GM19240 (cell line): ENCODE measurements around the gene HS3ST1.
"Not testable (repeated sequence)": the region's sequence is repeated elsewhere in the genome, so short reads cannot be mapped to it uniquely, and the experiment has no call there.

ENCODE experiments used
- DNase-seq: peaks from one replicate; pipeline ENCODE4 v3.0.0; 2011; ENCODE audit warnings: low spot score; ENCODE audit not compliant: insufficient read length

Gene HS3ST1

DNA sequence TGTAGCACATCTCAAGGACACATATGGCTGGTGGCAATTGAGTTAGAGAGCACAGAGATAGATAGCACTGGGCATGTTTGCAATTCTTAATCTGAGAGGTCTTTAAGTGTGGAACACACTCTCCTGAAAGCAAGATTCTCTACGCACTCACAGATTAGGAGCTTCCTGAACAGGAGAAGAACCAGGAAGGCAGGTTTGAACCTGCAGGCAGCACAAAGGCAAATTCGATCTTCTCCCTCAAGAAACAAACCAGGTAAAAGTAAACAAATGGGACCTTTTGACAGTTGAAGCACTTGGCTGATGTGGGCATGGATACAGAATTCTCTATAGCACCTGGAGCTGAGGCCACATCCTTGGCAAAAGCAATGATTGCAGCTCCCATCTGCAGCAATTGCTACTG lies 24.3 kb downstream of the HS3ST1 start:
- no peak for DNase-seq

DNA sequence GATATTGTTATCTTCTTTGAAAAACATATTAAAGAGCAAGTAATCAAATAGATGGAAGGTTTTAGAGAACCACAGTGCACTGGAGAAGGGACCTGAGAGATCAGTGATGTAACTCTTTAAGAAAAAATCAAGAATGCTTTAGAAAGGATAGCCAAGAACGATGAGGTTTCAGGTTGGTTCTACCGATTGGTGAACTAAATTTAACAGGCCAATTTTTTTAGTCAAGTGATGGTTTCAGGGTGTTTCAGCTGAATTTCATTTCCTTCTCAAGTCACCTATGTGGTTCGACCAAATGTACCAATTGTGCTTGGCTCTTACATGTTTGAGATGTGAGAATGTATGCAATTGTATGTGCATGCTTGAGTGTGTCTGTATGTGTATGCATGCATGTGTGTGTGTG lies 26.5 kb downstream of the HS3ST1 start:
- DNase-seq = no peak

DNA sequence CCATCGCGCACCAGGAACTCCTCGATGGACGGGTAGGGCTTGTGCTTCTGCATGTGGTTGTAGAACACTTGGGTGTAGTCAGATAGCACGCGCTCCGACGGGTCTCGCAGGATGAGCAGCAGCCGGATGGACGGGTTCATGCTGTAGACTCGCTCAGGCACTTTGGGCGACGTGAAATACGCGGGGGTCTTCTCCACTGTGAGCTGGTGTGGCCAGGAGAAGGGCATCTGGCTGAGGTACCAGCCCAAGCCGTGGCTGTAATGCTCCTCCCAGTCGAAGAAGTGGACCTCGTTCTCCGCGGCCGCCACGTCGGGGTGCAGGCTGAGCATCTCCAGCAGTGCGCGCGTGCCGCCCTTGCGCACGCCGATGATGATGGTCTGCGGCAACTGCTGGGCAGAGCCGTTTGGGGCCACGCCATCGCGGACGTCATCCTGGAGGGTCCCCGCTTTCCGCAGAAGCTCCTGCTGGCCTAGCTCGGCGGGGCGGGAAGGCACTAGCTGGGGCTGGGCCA lies 29.2 kb downstream of the HS3ST1 start:
- DNase-seq = no peak

DNA sequence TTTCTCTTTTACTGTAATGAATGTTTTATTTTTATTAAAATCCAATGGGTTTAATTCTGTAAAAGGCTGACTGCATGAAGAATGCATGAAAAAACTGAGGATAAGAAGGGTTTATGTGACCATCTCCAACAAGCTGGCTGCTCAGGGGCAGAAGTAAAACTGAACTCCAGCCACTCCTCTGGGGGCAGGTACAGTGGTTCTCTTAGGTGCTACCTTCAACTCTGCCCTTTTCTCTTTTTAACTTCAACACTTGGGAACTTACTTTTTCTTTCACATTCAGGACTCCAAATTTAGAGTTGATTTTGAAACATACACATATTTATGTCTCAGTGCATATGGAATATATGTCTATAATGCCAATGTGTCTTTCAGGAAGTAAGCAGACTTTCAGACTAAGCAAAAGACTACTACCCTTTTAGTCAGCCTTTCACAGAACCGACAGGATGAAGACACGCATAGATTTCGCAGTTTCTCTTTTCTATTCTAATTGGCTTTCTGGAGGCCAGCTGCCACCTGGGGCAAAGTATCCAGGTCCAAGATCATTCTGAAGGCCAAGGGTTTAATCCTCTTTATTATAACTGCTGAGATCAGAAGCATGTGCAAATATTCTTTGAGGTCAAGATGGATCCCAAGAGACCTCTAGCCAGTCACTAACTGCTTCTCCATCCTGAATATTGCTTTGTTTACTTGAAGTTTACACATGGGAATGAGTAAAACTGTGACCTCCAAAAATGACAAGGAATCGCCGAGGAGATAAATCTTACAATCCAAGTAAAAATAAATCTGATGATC lies 30.7 kb downstream of the HS3ST1 start:
- peak; percentile 29 for DNase-seq

DNA sequence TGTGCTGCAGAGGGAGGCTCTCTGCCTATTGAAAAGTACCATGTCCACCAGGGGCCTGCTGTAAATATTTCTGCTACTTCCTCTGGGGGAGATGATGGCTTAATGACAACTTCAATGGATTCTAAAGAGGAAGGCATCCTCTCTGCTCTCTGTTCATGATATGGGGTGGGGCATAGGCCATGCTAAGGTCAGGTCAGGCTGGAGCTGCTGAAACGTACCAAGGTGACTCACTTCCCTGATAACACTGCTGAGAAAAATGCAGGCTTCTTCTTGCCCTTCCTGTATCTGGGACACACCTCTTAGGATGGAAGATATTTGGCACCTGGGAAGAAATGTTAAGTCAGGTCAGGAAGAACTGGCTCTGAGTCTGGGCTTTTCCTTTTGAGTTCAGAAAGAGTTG lies 31.5 kb downstream of the HS3ST1 start:
- no peak for DNase-seq

DNA sequence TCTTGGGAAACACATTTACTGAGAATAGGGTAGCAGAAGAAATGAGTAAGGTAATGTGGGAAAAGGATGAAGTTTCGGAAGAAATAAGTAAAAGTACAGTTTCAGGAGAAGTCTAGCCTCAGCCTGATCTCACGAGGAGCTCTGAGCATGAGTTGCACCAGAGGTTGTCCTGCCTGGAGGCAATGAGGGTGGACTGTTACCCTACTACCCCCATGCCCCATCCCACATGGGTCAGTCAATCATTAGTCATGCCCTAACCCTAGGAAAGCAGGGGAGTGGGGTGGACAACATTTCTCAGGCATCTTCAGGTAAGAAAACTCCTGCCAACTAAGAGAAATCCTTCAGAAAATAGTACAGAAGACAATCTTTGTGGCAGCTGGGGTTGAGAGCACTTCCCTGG lies 35.1 kb downstream of the HS3ST1 start:
- DNase-seq = no peak

DNA sequence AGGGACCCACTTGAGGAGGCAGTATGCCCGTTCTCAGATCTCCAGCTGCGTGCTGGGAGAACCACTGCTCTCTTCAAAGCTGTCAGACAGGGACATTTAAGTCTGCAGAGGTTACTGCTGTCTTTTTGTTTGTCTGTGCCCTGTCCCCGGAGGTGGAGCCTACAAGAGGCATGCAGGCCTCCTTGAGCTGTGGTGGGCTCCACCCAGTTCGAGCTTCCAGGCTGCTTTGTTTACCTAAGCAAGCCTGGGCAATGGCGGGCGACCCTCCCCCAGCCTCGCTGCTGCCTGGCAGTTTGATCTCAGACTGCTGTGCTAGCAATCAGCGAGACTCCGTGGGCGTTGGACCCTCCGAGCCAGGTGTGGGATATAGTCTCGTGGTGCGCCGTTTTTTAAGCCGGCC lies 44.6 kb downstream of the HS3ST1 start:
- DNase-seq = not testable (repeated sequence)

DNA sequence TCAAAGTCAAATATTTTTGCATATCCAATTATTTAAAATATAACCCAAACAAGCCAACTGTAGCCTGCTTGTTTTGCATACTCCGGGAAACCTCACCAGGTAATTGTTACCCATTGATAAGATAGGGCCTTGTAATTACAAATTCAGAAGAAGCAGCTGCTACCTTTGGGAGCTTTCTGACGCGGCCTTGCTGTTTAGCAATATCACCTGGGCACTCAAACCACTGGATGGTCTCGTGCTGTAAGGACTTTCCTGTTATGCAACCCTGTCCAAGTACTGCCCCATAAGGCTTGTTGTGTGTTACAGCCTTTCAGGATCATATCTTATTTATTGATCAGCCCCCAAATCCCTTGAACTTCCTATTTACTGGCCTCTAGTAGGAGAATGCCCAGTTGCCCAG lies 52.1 kb downstream of the HS3ST1 start:
- no peak for DNase-seq

DNA sequence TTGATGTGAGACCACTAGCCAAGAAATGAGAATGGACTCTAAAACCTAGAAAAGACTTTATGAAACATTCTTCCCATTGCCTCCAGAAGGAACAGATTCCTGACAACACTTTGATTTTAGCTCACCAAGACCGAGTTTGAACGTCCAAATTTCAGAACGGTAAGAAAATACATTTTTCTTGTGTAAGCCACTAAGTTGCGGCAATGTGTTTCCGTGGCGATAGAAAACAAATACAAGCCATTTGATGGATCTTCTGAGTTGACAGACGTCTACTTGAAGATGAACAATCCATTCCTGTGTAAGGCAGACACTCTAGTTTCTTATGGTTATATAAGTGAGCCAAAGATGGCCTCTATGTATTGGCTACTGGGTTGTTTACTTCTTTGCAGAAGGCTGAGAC lies 52.5 kb downstream of the HS3ST1 start:
- DNase-seq = no peak

DNA sequence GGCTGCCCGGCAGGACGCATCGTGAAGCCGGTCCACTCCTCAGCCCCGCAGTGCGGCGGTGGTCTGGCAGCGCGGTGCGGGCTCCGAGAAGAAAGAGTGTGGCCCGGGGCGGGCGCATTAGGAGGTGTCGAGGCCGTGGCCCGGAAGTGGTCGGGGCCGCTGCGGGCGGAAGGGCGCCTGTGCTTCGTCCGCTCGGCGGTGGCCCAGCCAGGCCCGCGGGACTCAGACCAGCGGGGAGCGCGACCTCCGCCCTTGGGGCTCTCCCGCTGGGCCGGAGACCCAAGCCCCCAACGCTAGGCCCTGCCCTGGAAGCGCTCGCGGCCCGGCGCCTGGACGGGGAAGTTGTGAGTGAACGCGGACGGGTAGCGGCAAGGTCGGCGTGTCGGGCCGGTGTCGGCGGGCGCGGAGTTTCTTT lies 60.0 kb downstream of the HS3ST1 start:
- no peak for DNase-seq

DNA sequence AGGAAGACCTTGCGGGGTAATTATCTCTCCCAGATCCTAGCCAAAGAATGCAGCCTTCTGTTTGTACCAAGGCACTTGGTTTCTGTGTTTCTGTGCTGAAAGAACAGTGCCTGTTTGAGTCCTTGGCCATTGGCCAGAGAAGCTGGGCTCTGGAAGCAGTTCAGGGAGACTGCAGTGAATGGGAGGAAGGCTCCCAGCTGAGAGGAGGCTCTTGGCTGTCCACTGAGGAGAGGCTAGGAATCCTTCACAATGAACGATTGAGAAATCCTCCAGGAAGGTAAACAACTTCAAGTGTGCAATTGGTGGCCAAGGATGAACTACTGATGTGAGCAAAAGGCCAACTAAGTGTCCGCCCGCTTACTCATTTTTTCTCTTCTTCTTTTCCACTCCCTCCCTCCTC lies 61.3 kb downstream of the HS3ST1 start:
- no peak for DNase-seq

DNA sequence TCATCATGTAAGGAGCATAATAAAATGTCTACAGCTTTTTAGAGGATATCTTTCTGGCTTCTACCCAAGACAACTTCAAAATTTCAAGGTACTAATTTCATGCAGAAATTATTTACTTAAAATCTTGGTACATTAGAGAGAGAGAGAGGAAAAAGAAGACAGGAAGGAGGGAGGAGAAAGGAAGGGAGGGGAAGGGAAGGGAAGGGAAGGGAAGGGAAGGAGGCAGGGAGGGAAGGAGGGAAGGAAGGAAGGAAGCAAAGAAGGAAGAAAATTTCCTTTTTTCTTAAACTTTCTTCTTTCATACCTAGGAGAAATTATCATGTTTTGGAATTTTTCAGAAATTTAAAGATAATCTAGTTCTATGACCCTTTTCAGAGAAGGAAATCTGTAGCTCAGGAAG lies 61.8 kb downstream of the HS3ST1 start:
- DNase-seq = no peak

DNA sequence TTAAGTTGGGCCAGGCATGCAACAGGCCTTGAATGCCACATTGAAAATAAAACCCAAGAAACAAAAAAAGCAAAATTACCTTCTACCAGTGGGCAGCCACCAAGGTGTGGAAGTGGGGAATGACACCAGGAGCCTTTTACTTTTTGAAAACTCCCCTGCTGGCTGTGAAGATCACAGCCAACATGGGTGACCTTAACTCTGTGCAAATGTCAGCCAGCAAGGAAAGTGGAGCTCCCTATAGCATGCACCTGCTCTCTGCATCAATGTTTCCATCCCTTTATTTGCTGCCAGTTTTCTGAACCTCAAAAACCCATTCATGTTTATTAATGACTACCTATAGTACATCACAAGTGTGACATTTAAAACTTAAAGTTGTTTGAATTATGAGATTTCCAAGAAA lies 63.7 kb downstream of the HS3ST1 start:
- no peak for DNase-seq

DNA sequence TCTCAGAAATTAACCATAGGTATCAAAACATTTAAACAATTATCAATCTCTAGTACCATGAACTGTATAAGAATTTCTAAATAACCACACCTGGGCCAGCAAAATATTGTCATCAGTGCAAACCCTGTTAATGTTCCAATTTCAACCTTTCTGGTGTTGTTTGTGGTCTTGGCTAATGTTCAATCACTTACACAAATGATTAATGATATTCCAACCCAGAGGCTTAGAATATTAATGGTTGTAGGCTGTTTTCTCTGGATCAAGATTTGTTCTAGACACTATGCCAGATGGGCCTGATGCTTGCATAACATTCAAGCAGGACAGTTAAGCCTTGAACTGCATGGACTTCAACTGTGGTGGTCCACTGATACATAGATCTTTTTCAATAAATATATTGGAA lies 69.1 kb downstream of the HS3ST1 start:
- no peak for DNase-seq

DNA sequence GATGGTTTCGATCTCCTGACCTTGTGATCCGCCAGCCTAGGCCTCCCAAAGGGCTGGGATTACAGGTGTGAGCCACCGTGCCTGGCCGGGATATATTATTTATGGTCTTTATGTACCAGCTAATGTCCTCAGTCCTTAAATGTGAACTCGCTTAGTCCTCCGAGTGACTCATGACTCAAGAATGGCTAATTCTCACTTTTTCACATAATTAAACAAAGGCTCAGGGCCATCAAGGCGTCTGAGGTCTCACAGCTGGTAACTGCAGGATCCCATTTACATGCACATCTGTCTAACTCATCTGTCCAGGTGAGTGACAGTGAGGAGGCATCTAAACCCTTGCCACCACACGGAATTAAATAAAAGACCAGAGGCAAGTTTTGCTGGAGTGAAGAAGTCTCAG lies 73.5 kb downstream of the HS3ST1 start:
- DNase-seq = no peak

DNA sequence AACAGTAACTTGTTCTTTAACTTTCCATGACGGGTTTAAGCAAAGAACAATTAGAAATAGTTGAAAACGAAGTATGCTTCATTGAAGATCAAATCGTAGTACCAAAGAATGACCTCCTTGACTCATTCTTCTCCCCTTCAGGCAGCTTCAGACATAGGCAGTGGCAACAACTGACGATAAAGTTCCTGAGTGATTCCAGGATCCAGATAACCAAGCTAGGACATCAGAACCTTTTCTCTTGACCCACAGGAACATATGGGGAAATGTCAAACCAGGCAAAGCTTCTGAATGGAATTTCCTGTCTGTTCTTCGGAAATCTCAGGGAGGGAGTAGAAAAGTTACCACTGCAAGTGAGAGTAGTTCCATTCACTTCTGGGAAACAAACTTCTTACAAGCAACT lies 74.2 kb downstream of the HS3ST1 start:
- no peak for DNase-seq

DNA sequence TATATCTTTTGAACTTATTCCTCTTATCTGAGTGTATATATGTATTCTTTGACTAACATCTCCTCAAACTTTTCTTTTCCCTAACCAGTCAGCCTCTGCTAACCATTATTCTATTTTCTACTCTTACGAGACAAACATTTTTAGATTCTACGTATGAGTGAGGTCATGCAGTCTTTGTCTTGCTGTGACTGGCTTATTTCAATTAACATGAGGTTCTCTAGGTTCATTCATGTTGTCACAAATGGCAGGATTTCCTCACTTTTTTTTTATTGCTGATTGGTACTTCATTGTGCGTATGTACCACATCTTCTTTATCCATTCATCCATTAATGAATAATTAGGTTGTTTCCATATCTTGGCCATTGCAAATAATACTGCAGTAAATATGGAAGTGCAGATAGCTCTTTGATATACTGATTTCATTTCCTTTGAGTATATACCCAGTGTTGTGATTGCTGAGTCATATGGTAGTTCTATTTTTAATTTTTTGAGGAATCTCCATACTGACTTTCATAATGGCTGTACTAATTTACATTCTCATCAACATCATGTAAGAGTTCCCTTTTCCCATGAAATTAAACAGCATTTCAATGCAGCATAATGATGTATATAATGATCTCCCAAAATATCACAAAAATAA lies 80.1 kb downstream of the HS3ST1 start:
- no peak for DNase-seq

DNA sequence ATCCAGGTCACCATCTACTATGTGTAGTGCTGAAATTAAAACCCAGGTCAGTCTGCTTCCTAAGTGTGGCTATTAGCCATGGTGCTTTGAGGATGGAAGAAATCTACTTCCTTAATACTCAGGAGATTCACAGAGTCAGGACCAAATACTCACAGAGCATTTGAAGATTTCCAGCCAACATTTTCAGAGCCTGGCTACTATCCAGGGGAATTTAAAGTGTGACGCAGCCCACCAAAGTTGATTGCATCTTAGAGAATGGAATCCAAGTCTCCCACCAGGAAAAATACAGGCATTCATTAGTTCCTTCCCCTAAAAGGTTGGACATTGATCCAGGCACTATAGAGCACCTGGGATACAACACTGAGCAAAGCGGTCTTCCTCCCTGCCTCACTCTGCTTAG lies 83.8 kb downstream of the HS3ST1 start:
- DNase-seq = no peak

DNA sequence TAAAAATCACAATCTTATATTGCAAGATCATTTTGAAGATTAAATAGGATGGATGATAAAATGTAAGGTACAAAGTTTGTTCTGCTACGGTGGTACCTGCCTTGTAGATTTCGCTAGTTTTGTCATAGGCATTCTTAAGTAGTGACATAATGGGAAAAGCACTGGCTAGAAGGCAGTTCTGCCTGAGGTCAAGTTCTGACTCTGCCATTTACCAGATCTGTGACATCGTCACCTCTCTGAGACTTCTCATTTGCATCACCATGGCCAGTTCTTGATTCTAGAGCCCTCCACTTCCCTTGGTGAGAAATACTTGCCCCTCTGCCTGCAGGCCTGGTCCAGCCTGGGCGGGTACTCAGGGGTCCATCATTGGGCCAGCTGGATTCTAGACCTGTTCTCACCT lies 85.2 kb downstream of the HS3ST1 start:
- no peak for DNase-seq
